Cardiac muscle cell (in vitro differentiated cells and primary cell): ENCODE results near the gene KRTAP16-1. TPM values are rescaled to one million over a fixed set of nuclear protein-coding genes. Genes with fewer than 3 reads are reported as not detected.
A peak's percentile ranks its signal among the peaks of the same experiment; 100 is the strongest.

ENCODE experiments used
- DNase-seq, 2 donors: peaks; one replicate each; pipeline versions ENCODE4 v3.0.0 to v3.0.0-alpha.2; 2010 to 2017; ENCODE audit warnings: low read depth in 1 of 2, low spot score in 1 of 2
- H3K27ac ChIP-seq: fragments of 200-600 bp; sonication (generic); 2 replicates; pipeline ENCODE4 v1.5.1; 2016
- H3K27me3 ChIP-seq: fragments of 200-600 bp; sonication (generic); 2 replicates; pipeline ENCODE4 v1.6.0; 2016; ENCODE audit warnings: control low read depth
- H3K36me3 ChIP-seq: fragments of 200-600 bp; sonication (generic); 2 replicates; pipeline ENCODE4 v1.5.1; 2016; ENCODE audit warnings: control low read depth
- H3K4me1 ChIP-seq: fragments of 200-600 bp; sonication (generic); 2 replicates; pipeline ENCODE4 v1.8.1; 2017; ENCODE audit warnings: low read depth, mild to moderate bottlenecking, mixed run types
- H3K4me3 ChIP-seq: fragments of 200-600 bp; sonication (generic); 2 replicates; pipeline ENCODE4 v1.5.1; 2016; ENCODE audit warnings: mild to moderate bottlenecking
- H3K9me3 ChIP-seq: fragments of 200-600 bp; sonication (generic); 2 replicates; pipeline ENCODE4 v1.5.1; 2017; ENCODE audit warnings: low read depth, mild to moderate bottlenecking, control low read depth
- CTCF ChIP-seq: IDR thresholded peaks from 2 replicates; pipeline ENCODE4 v1.5.1; 2012; ENCODE audit warnings: low read depth, mild to moderate bottlenecking, low read length
- polyA plus RNA-seq: library from polyadenylated mRNA; unstranded; fragments of >200 nt; fragmentation: Nextera tagmentation; extraction: Ambion mirVana; gene quantifications from 2 replicates; pipeline ENCODE4 v1.2.1, GENCODE V29; 2016
- total RNA-seq: library from RNA; depleted of rRNA; stranded (reverse); fragments of >200 nt; gene quantifications from 2 replicates; pipeline ENCODE4 v1.2.3, GENCODE V29; 2016

KRTAP16-1 gene
- total and polyA plus RNA-seq, 2 experiments from 2014 or later: not detected

GRCh38 chr17:41333098-41333497 is 24.0 kb upstream of the KRTAP16-1 start:
- no peak overlapping the region for H3K4me3 ChIP-seq
- no peaks in the 10 kb centered on the region for H3K4me1 ChIP-seq
- no peak for DNase-seq
- no peaks in the 10 kb centered on the region for H3K36me3 ChIP-seq
- no peaks in the 10 kb centered on the region for H3K9me3 ChIP-seq
- H3K27ac ChIP-seq: no peak overlapping the region
- TF ChIP-seq CTCF: no peak
- no peaks in the 10 kb centered on the region for H3K27me3 ChIP-seq

- TF ChIP-seq CTCF: no peak
- Histone ChIP-seq H3K36me3 (no peaks in the 10 kb centered on the region), H3K4me1 (no peaks in the 10 kb centered on the region), H3K9me3 (no peaks in the 10 kb centered on the region), H3K27me3 (no peaks in the 10 kb centered on the region), H3K4me3 (no peak overlapping the region), H3K27ac (no peak overlapping the region)
- no peak for DNase-seq
Observed at GRCh38 chr17:41332239-41332638, 23.1 kb upstream of the KRTAP16-1 start.

GRCh38 chr17:41331606-41332005 is 22.5 kb upstream of the KRTAP16-1 start:
- no peak for TF ChIP-seq CTCF
- H3K27me3 ChIP-seq: no peaks in the 10 kb centered on the region
- H3K9me3 ChIP-seq: no peaks in the 10 kb centered on the region
- H3K36me3 ChIP-seq: no peaks in the 10 kb centered on the region
- H3K4me3 ChIP-seq: no peak overlapping the region
- DNase-seq: no peak
- H3K27ac ChIP-seq: no peak overlapping the region
- H3K4me1 ChIP-seq: no peaks in the 10 kb centered on the region

- Histone ChIP-seq H3K4me3 (no peak overlapping the region), H3K9me3 (no peaks in the 10 kb centered on the region), H3K36me3 (no peaks in the 10 kb centered on the region), H3K27me3 (no peaks in the 10 kb centered on the region), H3K4me1 (no peaks in the 10 kb centered on the region), H3K27ac (no peak overlapping the region)
- peak; percentile 78 for TF ChIP-seq CTCF
- DNase-seq: peak; percentile 48 to 59
Observed at GRCh38 chr17:41329279-41329948, 20.3 kb upstream of the KRTAP16-1 start.

GRCh38 chr17:41328207-41328606 is 19.1 kb upstream of the KRTAP16-1 start:
- no peaks in the 10 kb centered on the region for H3K27me3 ChIP-seq
- no peak for DNase-seq
- H3K4me1 ChIP-seq: no peaks in the 10 kb centered on the region
- no peak overlapping the region for H3K27ac ChIP-seq
- no peak for TF ChIP-seq CTCF
- H3K9me3 ChIP-seq: no peaks in the 10 kb centered on the region
- no peak overlapping the region for H3K4me3 ChIP-seq
- H3K36me3 ChIP-seq: no peaks in the 10 kb centered on the region
